ENCODE measurements around the gene SFMBT2.
A peak's percentile ranks its signal among the peaks of the same experiment; 100 is the strongest.

SFMBT2 gene

GRCh38 chr10:7133958-7134357, 276.9 kb downstream of the SFMBT2 start:
- H3K36me3 ChIP-seq (ENCODE audit: insufficient read depth, low read length), result no peaks in the 10 kb centered on the region

GRCh38 chr10:7133278-7133677, 277.6 kb downstream of the SFMBT2 start:
- Histone ChIP-seq H3K4me3 (no peak overlapping the region), H3K9ac (ENCODE audit: insufficient read length) (no peak overlapping the region), H3K27ac (no peak overlapping the region), H3K9me3 (ENCODE audit: low read depth, low read length) (no peaks in the 10 kb centered on the region), H3K36me3 (ENCODE audit: insufficient read depth, low read length) (no peaks in the 10 kb centered on the region)
- no peak for TF ChIP-seq POLR2AphosphoS5 (IDR thresholded peaks at IDR 0.05; ENCODE audit: borderline replicate concordance, low read depth, low read length)
- TF ChIP-seq EZH2 (IDR thresholded peaks at IDR 0.05), result no peak
- no peak for TF ChIP-seq FOXP2 (optimal IDR thresholded peaks at IDR 0.05; ENCODE audit: control extremely low read depth, extremely low read length, insufficient read depth)
- DNase-seq (ENCODE audit: low read depth, low spot score), result no peak

More at GRCh38 chr10:7133958-7134357, 276.9 kb downstream of the SFMBT2 start:
- Histone ChIP-seq H3K9me3 (ENCODE audit: low read depth, low read length) (no peaks in the 10 kb centered on the region), H3K4me3 (no peak overlapping the region), H3K27ac (no peak overlapping the region), H3K9ac (ENCODE audit: insufficient read length) (no peak overlapping the region)
- no peak for DNase-seq (ENCODE audit: low read depth, low spot score)
- TF ChIP-seq FOXP2 (optimal IDR thresholded peaks at IDR 0.05; ENCODE audit: control extremely low read depth, extremely low read length, insufficient read depth) (no peak), EZH2 (IDR thresholded peaks at IDR 0.05) (no peak), POLR2AphosphoS5 (IDR thresholded peaks at IDR 0.05; ENCODE audit: borderline replicate concordance, low read depth, low read length) (no peak)

GRCh38 chr10:7130191-7130911, 280.5 kb downstream of the SFMBT2 start:
- no peak for DNase-seq (ENCODE audit: low read depth, low spot score)
- H3K36me3 ChIP-seq (ENCODE audit: insufficient read depth, low read length), result no peaks in the 10 kb centered on the region
- H3K9me3 ChIP-seq (ENCODE audit: low read depth, low read length), result no peaks in the 10 kb centered on the region
- no peak overlapping the region for H3K27ac ChIP-seq
- no peak overlapping the region for H3K4me3 ChIP-seq
- TF ChIP-seq POLR2AphosphoS5 (IDR thresholded peaks at IDR 0.05; ENCODE audit: borderline replicate concordance, low read depth, low read length), result no peak
- no peak for TF ChIP-seq EZH2 (IDR thresholded peaks at IDR 0.05)
- no peak for TF ChIP-seq FOXP2 (optimal IDR thresholded peaks at IDR 0.05; ENCODE audit: control extremely low read depth, extremely low read length, insufficient read depth)
- no peak overlapping the region for H3K9ac ChIP-seq (ENCODE audit: insufficient read length)

- TF ChIP-seq EZH2 (IDR thresholded peaks at IDR 0.05) (no peak), POLR2AphosphoS5 (IDR thresholded peaks at IDR 0.05; ENCODE audit: borderline replicate concordance, low read depth, low read length) (no peak), FOXP2 (optimal IDR thresholded peaks at IDR 0.05; ENCODE audit: control extremely low read depth, extremely low read length, insufficient read depth) (no peak)
- no peaks in the 10 kb centered on the region for H3K9me3 ChIP-seq (ENCODE audit: low read depth, low read length)
- H3K36me3 ChIP-seq (ENCODE audit: insufficient read depth, low read length), result no peaks in the 10 kb centered on the region
- no peak for DNase-seq (ENCODE audit: low read depth, low spot score)
- H3K9ac ChIP-seq (ENCODE audit: insufficient read length), result no peak overlapping the region
- no peak overlapping the region for H3K4me3 ChIP-seq
- no peak overlapping the region for H3K27ac ChIP-seq
Measured at GRCh38 chr10:7123774-7124173, 287.1 kb downstream of the SFMBT2 start.

GRCh38 chr10:7122561-7122960, 288.3 kb downstream of the SFMBT2 start:
- Histone ChIP-seq H3K27ac (no peak overlapping the region), H3K9me3 (ENCODE audit: low read depth, low read length) (no peaks in the 10 kb centered on the region), H3K4me3 (no peak overlapping the region), H3K9ac (ENCODE audit: insufficient read length) (no peak overlapping the region), H3K36me3 (ENCODE audit: insufficient read depth, low read length) (no peaks in the 10 kb centered on the region)
- TF ChIP-seq FOXP2 (optimal IDR thresholded peaks at IDR 0.05; ENCODE audit: control extremely low read depth, extremely low read length, insufficient read depth) (no peak), POLR2AphosphoS5 (IDR thresholded peaks at IDR 0.05; ENCODE audit: borderline replicate concordance, low read depth, low read length) (no peak), EZH2 (IDR thresholded peaks at IDR 0.05) (no peak)
- no peak for DNase-seq (ENCODE audit: low read depth, low spot score)

GRCh38 chr10:7121154-7121797, 289.6 kb downstream of the SFMBT2 start:
- H3K4me3 ChIP-seq, result no peak overlapping the region
- peak; percentile 1 for DNase-seq (ENCODE audit: low read depth, low spot score)
- H3K27ac ChIP-seq, result no peak overlapping the region
- H3K9ac ChIP-seq (ENCODE audit: insufficient read length), result no peak overlapping the region
- TF ChIP-seq EZH2 (IDR thresholded peaks at IDR 0.05), result no peak
- no peak for TF ChIP-seq FOXP2 (optimal IDR thresholded peaks at IDR 0.05; ENCODE audit: control extremely low read depth, extremely low read length, insufficient read depth)
- TF ChIP-seq POLR2AphosphoS5 (IDR thresholded peaks at IDR 0.05; ENCODE audit: borderline replicate concordance, low read depth, low read length), result no peak
- H3K36me3 ChIP-seq (ENCODE audit: insufficient read depth, low read length), result no peaks in the 10 kb centered on the region
- H3K9me3 ChIP-seq (ENCODE audit: low read depth, low read length), result no peaks in the 10 kb centered on the region

GRCh38 chr10:7119325-7120015, 291.4 kb downstream of the SFMBT2 start:
- H3K36me3 ChIP-seq (ENCODE audit: insufficient read depth, low read length), result no peaks in the 10 kb centered on the region
- H3K27ac ChIP-seq, result no peak overlapping the region

More at GRCh38 chr10:7119325-7120015, 291.4 kb downstream of the SFMBT2 start:
- no peak for DNase-seq (ENCODE audit: low read depth, low spot score)
- TF ChIP-seq EZH2 (IDR thresholded peaks at IDR 0.05) (no peak), FOXP2 (optimal IDR thresholded peaks at IDR 0.05; ENCODE audit: control extremely low read depth, extremely low read length, insufficient read depth) (no peak), POLR2AphosphoS5 (IDR thresholded peaks at IDR 0.05; ENCODE audit: borderline replicate concordance, low read depth, low read length) (no peak)
- no peaks in the 10 kb centered on the region for H3K9me3 ChIP-seq (ENCODE audit: low read depth, low read length)
- H3K9ac ChIP-seq (ENCODE audit: insufficient read length), result no peak overlapping the region
- H3K4me3 ChIP-seq, result no peak overlapping the region

All from SK-N-MC (cell line).